PC-9 (cell line): ENCODE data around the gene ZDHHC16.

Experiments
- CTCF ChIP-seq: fragments of 200-600 bp; sonication (generic); conservative IDR thresholded peaks from 2 replicates; pipeline ENCODE4 v1.6.1; 2017; ENCODE audit warnings: mixed run types, antibody characterized with exemption, mild to moderate bottlenecking, moderate library complexity
- EZH2 ChIP-seq: fragments of 200-600 bp; sonication (generic); IDR thresholded peaks from 2 replicates; pipeline ENCODE4 v1.8.0; 2017; ENCODE audit warnings: antibody characterized with exemption, low read depth

- no peak for TF ChIP-seq EZH2
- no peak for TF ChIP-seq CTCF
Observed at GRCh38 chr10:97485647-97486281, 39.8 kb downstream of the ZDHHC16 start.
